Tibial nerve (tissue), 4 donors: ENCODE data around the gene CRYBG1.

ENCODE experiments used
- CTCF ChIP-seq, 5 experiments: fragments of 200-600 bp in 3 of 5; fragments of 450-650 bp in 2 of 5; sonication (generic) in 3 of 5; IDR thresholded peaks; one replicate each; pipeline ENCODE4 v1.5.1; 2016 to 2019; ENCODE audit warnings: antibody characterized with exemption in 5 of 5, mild to moderate bottlenecking in 3 of 5, moderate library complexity in 2 of 5
- EP300 ChIP-seq, 2 donors: sonication (generic); formaldehyde crosslinking; IDR thresholded peaks; one replicate each; pipeline ENCODE4 v1.6.1; 2017; ENCODE audit warnings: antibody characterized with exemption in 2 of 2, mild to moderate bottlenecking in 1 of 2
- POLR2A ChIP-seq, 2 donors: fragments of 450-650 bp; IDR thresholded peaks; one replicate each; pipeline ENCODE4 v1.6.1; 2017; ENCODE audit warnings: antibody characterized with exemption in 2 of 2, mild to moderate bottlenecking in 2 of 2, moderate library complexity in 2 of 2

- TF ChIP-seq CTCF (IDR thresholded peaks at IDR 0.05) = no peak
- TF ChIP-seq POLR2A (IDR thresholded peaks at IDR 0.05) = no peak
- TF ChIP-seq EP300 (IDR thresholded peaks at IDR 0.05) = no peak
Measured at GRCh38 chr6:106540432-106540831, 179.9 kb downstream of the CRYBG1 start.
